Measurements from ENCODE around the gene CAP1. TPM values are rescaled to one million over a fixed set of nuclear protein-coding genes. Genes with fewer than 3 reads are reported as not detected.
A peak's percentile ranks its signal among the peaks of the same experiment; 100 is the strongest.

Gene CAP1
- polyA plus RNA-seq, 1 of the 3 experiments (the other 2 are of a cell fraction) = 244 TPM

- H4K20me1 ChIP-seq (ENCODE audit: insufficient read depth) = no peaks in the 10 kb centered on the region
- peaks cover 9% of the 10 kb centered on the region for H3F3A ChIP-seq (replicated peaks; ENCODE audit: insufficient read depth)
- H3K4me3 ChIP-seq (ENCODE audit: low read depth in 2 of 2, low read length in 1 of 2) = no peak overlapping the region
- POLR2A ChIA-PET = no interaction called here
- CTCF ChIA-PET = interaction anchor here (1.6 to 3.7 kb wide), 4 partner anchors 14 to 246 kb away, joined by 4 to 16 read pairs (median 9); no protein-coding TSS in a partner anchor
- H3K4me1 ChIP-seq (ENCODE audit: control insufficient read depth in 1 of 2, insufficient read depth in 2 of 2, low read depth in 1 of 2, low read length in 1 of 2) = peaks cover 3 to 12% of the 10 kb centered on the region in 2 experiments; a peak in 2 of 4 replicates
- H3K79me2 ChIP-seq (ENCODE audit: insufficient read depth) = peaks cover 24% of the 10 kb centered on the region; the same call in 1 of the 2 replicates
- TF ChIP-seq FOSL2 (IDR thresholded peaks at IDR 0.05; ENCODE audit: borderline replicate concordance, low read depth) (no peak), REST (IDR thresholded peaks at IDR 0.05; ENCODE audit: low read depth, low read length) (no peak), RXRA (IDR thresholded peaks at IDR 0.05; ENCODE audit: borderline replicate concordance, low read depth) (no peak), SMC3 (IDR thresholded peaks at IDR 0.05; ENCODE audit: low read depth, low read length) (no peak), MXI1 (IDR thresholded peaks at IDR 0.05; ENCODE audit: low read depth, low read length) (no peak), MAX (IDR thresholded peaks at IDR 0.05; ENCODE audit: low read depth) (no peak), NRF1 (IDR thresholded peaks at IDR 0.05; ENCODE audit: low read depth, low read length) (no peak), FOXM1 (IDR thresholded peaks at IDR 0.05; ENCODE audit: low read depth) (no peak), EP300 (IDR thresholded peaks at IDR 0.05; ENCODE audit: borderline replicate concordance in 1 of 2, low read depth in 1 of 2, low read length in 1 of 2) (no peak), IRF3 (IDR thresholded peaks at IDR 0.05; ENCODE audit: low read depth, low read length) (no peak), YY1 (IDR thresholded peaks at IDR 0.05; ENCODE audit: low read depth) (no peak), TEAD4 (IDR thresholded peaks at IDR 0.05; ENCODE audit: borderline replicate concordance, insufficient read depth) (no peak), GATA2 (CRISPR knock-in tag; IDR thresholded peaks at IDR 0.05) (no peak), MEF2A (IDR thresholded peaks at IDR 0.05; ENCODE audit: borderline replicate concordance, low read depth) (no peak), CHD2 (IDR thresholded peaks at IDR 0.05; ENCODE audit: low read length, partially characterized antibody) (no peak)
- TF ChIP-seq, protein P1, sequence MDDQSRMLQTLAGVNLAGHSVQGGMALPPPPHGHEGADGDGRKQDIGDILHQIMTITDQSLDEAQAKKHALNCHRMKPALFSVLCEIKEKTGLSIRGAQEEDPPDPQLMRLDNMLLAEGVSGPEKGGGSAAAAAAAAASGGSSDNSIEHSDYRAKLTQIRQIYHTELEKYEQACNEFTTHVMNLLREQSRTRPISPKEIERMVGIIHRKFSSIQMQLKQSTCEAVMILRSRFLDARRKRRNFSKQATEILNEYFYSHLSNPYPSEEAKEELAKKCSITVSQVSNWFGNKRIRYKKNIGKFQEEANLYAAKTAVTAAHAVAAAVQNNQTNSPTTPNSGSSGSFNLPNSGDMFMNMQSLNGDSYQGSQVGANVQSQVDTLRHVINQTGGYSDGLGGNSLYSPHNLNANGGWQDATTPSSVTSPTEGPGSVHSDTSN (IDR thresholded peaks at IDR 0.05) = no peak
- no peak overlapping the region for H3K4me2 ChIP-seq
- no peak for DNase-seq
- H3K27ac ChIP-seq (ENCODE audit: low read depth in 2 of 2, low read length in 1 of 2) = 0 out of 4 replicates have a peak overlapping the region, but pooled peaks of 1 of the 2 experiments have one; percentile 22
- H3K9me2 ChIP-seq = no peaks in the 10 kb centered on the region
- WGBS (ENCODE audit: low lambda C conversion rate) = 60% methylated on average over 6 of the region's 6 CpGs
- no peaks in the 10 kb centered on the region for H3K9me3 ChIP-seq
- no peak overlapping the region for H3K9ac ChIP-seq
- no peaks in the 10 kb centered on the region for H3K27me3 ChIP-seq (ENCODE audit: insufficient read depth)
- no peak overlapping the region for H2AFZ ChIP-seq (ENCODE audit: low read depth)
- peaks cover 26 to 36% of the 10 kb centered on the region in 2 experiments for H3K36me3 ChIP-seq (replicated peaks in 1 of 2; ENCODE audit: control insufficient read depth in 1 of 2, insufficient read depth in 2 of 2, low read length in 1 of 2)
These were observed 52.4 kb downstream of the CAP1 start for GRCh38 chr1:40092706-40093639.

Measured in SK-N-SH (cell line).